Effector memory CD8-positive, alpha-beta T cell (primary cell): ENCODE results near the gene ELANE.
A peak's percentile ranks its signal among the peaks of the same experiment; 100 is the strongest.

Experiments
- ATAC-seq: fragments of 150-1000 bp; cut with Tn5 transposase; replicated peaks from 2 replicates; pipeline ENCODE4 v1.10.0; 2021; ENCODE audit warnings: mild to moderate bottlenecking, moderate library complexity
- DNase-seq, 3 experiments: peaks; one replicate each; pipeline ENCODE4 v3.0.0; 2021
- H3K27ac Mint-ChIP-seq, 2 donors: one replicate each; pipeline ENCODE4 v1.8.0; 2022; ENCODE audit warnings: mild to moderate bottlenecking in 2 of 2, mixed read lengths in 2 of 2, moderate library complexity in 2 of 2
- H3K27me3 Mint-ChIP-seq, 2 donors: one replicate each; pipeline ENCODE4 v1.8.0; 2022; ENCODE audit warnings: mixed read lengths in 2 of 2
- H3K36me3 Mint-ChIP-seq: one replicate; pipeline ENCODE4 v1.8.0; 2022; ENCODE audit warnings: mild to moderate bottlenecking, moderate library complexity, mixed read lengths; ENCODE audit not compliant: insufficient read depth
- H3K4me1 Mint-ChIP-seq, 2 donors: one replicate each; pipeline ENCODE4 v1.8.0; 2022; ENCODE audit warnings: low read depth in 2 of 2, mixed read lengths in 2 of 2
- H3K4me3 Mint-ChIP-seq, 2 donors: one replicate each; pipeline ENCODE4 v1.8.0; 2022; ENCODE audit warnings: mild to moderate bottlenecking in 2 of 2, mixed read lengths in 2 of 2, moderate library complexity in 2 of 2
- H3K9me3 Mint-ChIP-seq, 2 donors: one replicate each; pipeline ENCODE4 v1.8.0; 2022; ENCODE audit warnings: mixed read lengths in 2 of 2

ELANE gene

GRCh38 chr19:867855-868457 is 15.9 kb downstream of the ELANE start:
- Mint-ChIP-seq H3K9me3 (no peaks in the 10 kb centered on the region), H3K27ac (no peak overlapping the region), H3K4me3 (no peak overlapping the region), H3K36me3 (peaks cover 42% of the 10 kb centered on the region), H3K27me3 (no peaks in the 10 kb centered on the region), H3K4me1 (peaks cover 10 to 24% of the 10 kb centered on the region in 2 donors)
- DNase-seq: no peak
- ATAC-seq: no peak

- Mint-ChIP-seq H3K4me1 (peaks cover 8 to 17% of the 10 kb centered on the region in 2 donors), H3K36me3 (peaks cover 35% of the 10 kb centered on the region), H3K27ac (no peak overlapping the region), H3K9me3 (no peaks in the 10 kb centered on the region), H3K27me3 (no peaks in the 10 kb centered on the region), H3K4me3 (no peak overlapping the region)
- DNase-seq: no peak
- no peak for ATAC-seq
Observed at GRCh38 chr19:868458-869244, 16.5 kb downstream of the ELANE start.

- H3K9me3 Mint-ChIP-seq: no peaks in the 10 kb centered on the region
- peak overlapping the region in 1 of 2 donors; percentile 77 for H3K27ac Mint-ChIP-seq
- H3K4me3 Mint-ChIP-seq: no peak overlapping the region
- no peak for ATAC-seq
- H3K27me3 Mint-ChIP-seq: no peaks in the 10 kb centered on the region
- H3K4me1 Mint-ChIP-seq: peaks cover 8 to 14% of the 10 kb centered on the region in 2 donors
- peaks cover 39% of the 10 kb centered on the region for H3K36me3 Mint-ChIP-seq
- DNase-seq: no peak
Observed at GRCh38 chr19:869245-870177, 17.4 kb downstream of the ELANE start.

GRCh38 chr19:870314-870713 is 18.2 kb downstream of the ELANE start:
- Mint-ChIP-seq H3K36me3 (peaks cover 39% of the 10 kb centered on the region), H3K4me3 (peak overlapping the region in 1 of 2 donors; percentile 23), H3K27me3 (no peaks in the 10 kb centered on the region), H3K27ac (peak overlapping the region; percentile 77 to 80), H3K9me3 (no peaks in the 10 kb centered on the region), H3K4me1 (peaks cover 8 to 14% of the 10 kb centered on the region in 2 donors)
- DNase-seq (no peak), ATAC-seq (no peak)

- DNase-seq (no peak), ATAC-seq (no peak)
- Mint-ChIP-seq H3K4me1 (peaks cover 8 to 14% of the 10 kb centered on the region in 2 donors), H3K27ac (peak overlapping the region in 1 of 2 donors; percentile 44), H3K36me3 (peaks cover 39% of the 10 kb centered on the region), H3K4me3 (no peak overlapping the region), H3K9me3 (no peaks in the 10 kb centered on the region), H3K27me3 (no peaks in the 10 kb centered on the region)
Observed at GRCh38 chr19:870963-871401, 18.9 kb downstream of the ELANE start.

- H3K27ac Mint-ChIP-seq: peak overlapping the region; percentile 82 to 89
- H3K9me3 Mint-ChIP-seq: no peaks in the 10 kb centered on the region
- DNase-seq (no peak), ATAC-seq (no peak)
- peaks cover 8 to 14% of the 10 kb centered on the region in 2 donors for H3K4me1 Mint-ChIP-seq
- H3K36me3 Mint-ChIP-seq: peaks cover 39% of the 10 kb centered on the region
- peak overlapping the region; percentile 67 to 79 for H3K4me3 Mint-ChIP-seq
- H3K27me3 Mint-ChIP-seq: no peaks in the 10 kb centered on the region
Observed at GRCh38 chr19:871446-872265, 19.6 kb downstream of the ELANE start.

GRCh38 chr19:872266-872951 is 20.3 kb downstream of the ELANE start:
- Mint-ChIP-seq H3K4me3 (peak overlapping the region; percentile 67 to 79), H3K27ac (peak overlapping the region; percentile 82 to 89), H3K4me1 (peaks cover 8 to 13% of the 10 kb centered on the region in 2 donors), H3K36me3 (peaks cover 34% of the 10 kb centered on the region), H3K9me3 (no peaks in the 10 kb centered on the region), H3K27me3 (no peaks in the 10 kb centered on the region)
- DNase-seq: peak; percentile 74 to 85 (median 81)
- peak; percentile 81 for ATAC-seq

GRCh38 chr19:873084-873483 is 21.0 kb downstream of the ELANE start:
- DNase-seq: peak; percentile 31 to 74 (median 70)
- H3K9me3 Mint-ChIP-seq: no peaks in the 10 kb centered on the region

GRCh38 chr19:873561-874041 is 21.5 kb downstream of the ELANE start:
- Mint-ChIP-seq H3K27me3 (no peaks in the 10 kb centered on the region), H3K4me1 (peaks cover 5 to 10% of the 10 kb centered on the region in 2 donors), H3K4me3 (peak overlapping the region in 1 of 2 donors; percentile 67), H3K36me3 (peaks cover 31% of the 10 kb centered on the region), H3K27ac (no peak overlapping the region), H3K9me3 (no peaks in the 10 kb centered on the region)
- DNase-seq (no peak), ATAC-seq (no peak)

More at GRCh38 chr19:873084-873483, 21.0 kb downstream of the ELANE start:
- Mint-ChIP-seq H3K4me1 (peaks cover 5 to 10% of the 10 kb centered on the region in 2 donors), H3K36me3 (peaks cover 31% of the 10 kb centered on the region), H3K27ac (peak overlapping the region; percentile 82 to 89), H3K27me3 (no peaks in the 10 kb centered on the region), H3K4me3 (peak overlapping the region; percentile 67 to 79)
- peak; percentile 89 for ATAC-seq

- no peak for DNase-seq
- H3K4me1 Mint-ChIP-seq: peaks cover 5 to 10% of the 10 kb centered on the region in 2 donors
- no peaks in the 10 kb centered on the region for H3K9me3 Mint-ChIP-seq
- ATAC-seq: no peak
- peaks cover 24% of the 10 kb centered on the region for H3K36me3 Mint-ChIP-seq
- no peaks in the 10 kb centered on the region for H3K27me3 Mint-ChIP-seq
- no peak overlapping the region for H3K27ac Mint-ChIP-seq
- H3K4me3 Mint-ChIP-seq: no peak overlapping the region
Observed at GRCh38 chr19:875265-875879, 23.3 kb downstream of the ELANE start.

GRCh38 chr19:876089-876488 is 24.0 kb downstream of the ELANE start:
- Mint-ChIP-seq H3K9me3 (no peaks in the 10 kb centered on the region), H3K27me3 (no peaks in the 10 kb centered on the region), H3K36me3 (peaks cover 24% of the 10 kb centered on the region), H3K4me1 (peaks cover 5 to 10% of the 10 kb centered on the region in 2 donors), H3K27ac (no peak overlapping the region), H3K4me3 (no peak overlapping the region)
- ATAC-seq: no peak
- DNase-seq: no peak
